IMR-90 (cell line): ENCODE measurements around the gene TMEM271. TPM values are rescaled to one million over a fixed set of nuclear protein-coding genes. Genes with fewer than 3 reads are reported as not detected.

ENCODE experiments used
- ATAC-seq: fragments of 200-7000 bp; cut with Tn5 transposase; 2 replicates; pipeline ENCODE4 v1.9.1; 2020; ENCODE audit warnings: low read depth, mild to moderate bottlenecking, moderate library complexity
- BruUV-seq: library from RNA; stranded (reverse); fragments of 400-500 nt; replicated peaks from 2 replicates; lab custom pipeline; 2021; lab: Mats Ljungman, UMichigan
- CTCF ChIA-PET: fragments of 300-600 bp; formaldehyde crosslinking; extraction: SDS; loops from one replicate; lab custom pipeline; 2021; ENCODE audit warnings: antibody characterized with exemption; lab: Yijun Ruan, JAX
- POLR2A ChIA-PET: fragments of 300-600 bp; sonication (Branson Sonifier 250); formaldehyde crosslinking; loops from one replicate; lab custom pipeline; 2022; ENCODE audit warnings: antibody characterized with exemption; ENCODE audit not compliant: unreplicated experiment; lab: Charles Lee
- DNase-seq: peaks from one replicate; pipeline ENCODE4 v3.0.0; 2013
- H2AFZ ChIP-seq: replicated peaks from 2 replicates; pipeline ENCODE3; 2013; ENCODE audit warnings: low read length, mild to moderate bottlenecking; ENCODE audit not compliant: poor library complexity
- H2AK5ac ChIP-seq: 2 replicates; pipeline ENCODE4 v1.6.1; 2013; ENCODE audit warnings: low read depth, low read length, inconsistent platforms
- H2AK9ac ChIP-seq: replicated peaks from 2 replicates; pipeline ENCODE3; 2013; ENCODE audit warnings: mild to moderate bottlenecking, low read depth, low read length, moderate library complexity; ENCODE audit not compliant: poor library complexity
- H2BK120ac ChIP-seq: 2 replicates; pipeline ENCODE4 v1.6.1; 2013; ENCODE audit warnings: low read depth, low read length, inconsistent platforms
- H2BK15ac ChIP-seq: 3 replicates; pipeline ENCODE4 v1.6.1; 2013; ENCODE audit warnings: low read depth, low read length, inconsistent platforms
- H2BK20ac ChIP-seq: 2 replicates; pipeline ENCODE4 v1.6.1; 2013; ENCODE audit warnings: low read depth, mild to moderate bottlenecking, inconsistent platforms, low read length, moderate library complexity
- H2BK5ac ChIP-seq: 2 replicates; pipeline ENCODE4 v1.6.1; 2013; ENCODE audit warnings: mild to moderate bottlenecking, low read depth, low read length, inconsistent platforms; ENCODE audit not compliant: poor library complexity, severe bottlenecking
- H3K14ac ChIP-seq: replicated peaks from 2 replicates; pipeline ENCODE4 v1.6.1; 2013; ENCODE audit warnings: low read depth, low read length, inconsistent platforms
- H3K18ac ChIP-seq: 2 replicates; pipeline ENCODE4 v1.6.1; 2013; ENCODE audit warnings: low read depth, low read length, control low read depth
- H3K23ac ChIP-seq: 2 replicates; pipeline ENCODE4 v1.6.1; 2013; ENCODE audit warnings: low read depth, low read length, inconsistent platforms
- H3K27ac ChIP-seq: 2 replicates; pipeline ENCODE4 v1.5.1; 2013; ENCODE audit warnings: mild to moderate bottlenecking, control low read depth, low read length; ENCODE audit not compliant: insufficient read depth
- H3K27me3 ChIP-seq: 2 replicates; pipeline ENCODE4 v1.6.1; 2013; ENCODE audit warnings: low read length; ENCODE audit not compliant: control insufficient read depth, insufficient read depth
- H3K36me3 ChIP-seq: 2 replicates; pipeline ENCODE4 v1.6.1; 2013; ENCODE audit warnings: low read length, mixed read lengths; ENCODE audit not compliant: control insufficient read depth, insufficient read depth
- H3K4ac ChIP-seq: 2 replicates; pipeline ENCODE4 v1.6.1; 2013; ENCODE audit warnings: low read depth, low read length, inconsistent platforms
- H3K4me1 ChIP-seq: 2 replicates; pipeline ENCODE4 v1.6.1; 2013; ENCODE audit warnings: low read length, mixed read lengths; ENCODE audit not compliant: control insufficient read depth, insufficient read depth
- H3K4me2 ChIP-seq: 2 replicates; pipeline ENCODE4 v1.6.1; 2013; ENCODE audit warnings: low read depth, mild to moderate bottlenecking, control low read depth, low read length, moderate library complexity
- H3K4me3 ChIP-seq: 2 replicates; pipeline ENCODE4 v1.5.1; 2013; ENCODE audit warnings: low read depth, mild to moderate bottlenecking, control low read depth, low read length, moderate library complexity; ENCODE audit not compliant: insufficient read depth
- H3K56ac ChIP-seq: 2 replicates; pipeline ENCODE4 v1.6.1; 2013; ENCODE audit warnings: low read length, inconsistent platforms; ENCODE audit not compliant: insufficient read depth; ENCODE audit errors: extremely low read depth
- H3K79me1 ChIP-seq, 2 experiments: 2 replicates each; pipeline ENCODE4 v1.6.1; 2013; ENCODE audit warnings: low read length in 2 of 2, inconsistent platforms in 1 of 2, low read depth in 1 of 2
- H3K9ac ChIP-seq: 2 replicates; pipeline ENCODE4 v1.6.1; 2013; ENCODE audit warnings: low read depth, low read length, control low read depth
- H3K9me1 ChIP-seq: 2 replicates; pipeline ENCODE4 v1.6.1; 2013; ENCODE audit warnings: low read length, inconsistent platforms; ENCODE audit not compliant: insufficient read depth
- H3K9me3 ChIP-seq: 2 replicates; pipeline ENCODE4 v1.6.1; 2013; ENCODE audit warnings: low read length; ENCODE audit not compliant: control insufficient read depth, insufficient read depth
- H4K20me1 ChIP-seq: 2 replicates; pipeline ENCODE4 v1.6.1; 2013; ENCODE audit warnings: low read length, inconsistent platforms; ENCODE audit not compliant: insufficient read depth
- H4K5ac ChIP-seq: 2 replicates; pipeline ENCODE4 v1.6.1; 2013; ENCODE audit warnings: mild to moderate bottlenecking, low read depth, low read length, control low read depth
- H4K8ac ChIP-seq, 2 experiments: 2 replicates each; pipeline ENCODE4 v1.6.1; 2013; ENCODE audit warnings: low read depth in 2 of 2, low read length in 2 of 2, control low read depth in 1 of 2, inconsistent platforms in 1 of 2
- H4K91ac ChIP-seq: 2 replicates; pipeline ENCODE4 v1.6.1; 2013; ENCODE audit warnings: low read depth, low read length, inconsistent platforms; ENCODE audit not compliant: insufficient read depth
- BHLHE40 ChIP-seq: fragments of 150-350 bp; IDR thresholded peaks from 2 replicates; pipeline ENCODE4 v1.6.1; 2016; ENCODE audit warnings: mild to moderate bottlenecking, low read depth, low read length
- CEBPB ChIP-seq: IDR thresholded peaks from 2 replicates; pipeline ENCODE4 v1.6.1; 2012; ENCODE audit warnings: low read depth, low read length, improper control_type of control experiment
- CHD1 ChIP-seq: IDR thresholded peaks from 2 replicates; pipeline ENCODE4 v1.6.1; 2012; ENCODE audit warnings: low read depth, low read length, improper control_type of control experiment
- CTCF ChIP-seq: conservative IDR thresholded peaks from 2 replicates; pipeline ENCODE4 v1.5.1; 2012; ENCODE audit warnings: mild to moderate bottlenecking, low read depth, low read length, improper control_type of control experiment
- ELK1 ChIP-seq: fragments of 150-350 bp; IDR thresholded peaks from 2 replicates; pipeline ENCODE4 v1.6.1; 2016; ENCODE audit warnings: low read depth, mild to moderate bottlenecking, low read length, moderate library complexity, borderline replicate concordance
- FOS ChIP-seq: fragments of 150-350 bp; IDR thresholded peaks from 2 replicates; pipeline ENCODE4 v1.6.1; 2016; ENCODE audit warnings: low read depth, low read length
- MAFK ChIP-seq: IDR thresholded peaks from 2 replicates; pipeline ENCODE4 v1.6.1; 2012; ENCODE audit warnings: low read depth, low read length, improper control_type of control experiment
- MAZ ChIP-seq: IDR thresholded peaks from 2 replicates; pipeline ENCODE4 v1.6.1; 2012; ENCODE audit warnings: low read depth, mild to moderate bottlenecking, low read length, improper control_type of control experiment, moderate library complexity, borderline replicate concordance
- MXI1 ChIP-seq: IDR thresholded peaks from 2 replicates; pipeline ENCODE4 v1.6.1; 2012; ENCODE audit warnings: low read depth, mild to moderate bottlenecking, low read length, moderate library complexity, borderline replicate concordance
- NFE2L2 ChIP-seq: fragments of 150-350 bp; IDR thresholded peaks from 2 replicates; pipeline ENCODE4 v1.6.1; 2016; ENCODE audit warnings: low read depth, mild to moderate bottlenecking, low read length
- POLR2A ChIP-seq: IDR thresholded peaks from 2 replicates; pipeline ENCODE4 v1.6.1; 2012; ENCODE audit warnings: mild to moderate bottlenecking, low read depth, low read length
- RAD21 ChIP-seq: IDR thresholded peaks from 2 replicates; pipeline ENCODE4 v1.6.1; 2012; ENCODE audit warnings: low read length, improper control_type of control experiment
- RCOR1 ChIP-seq: IDR thresholded peaks from 2 replicates; pipeline ENCODE4 v1.6.1; 2012; ENCODE audit warnings: mild to moderate bottlenecking, low read length, improper control_type of control experiment; ENCODE audit not compliant: insufficient replicate concordance
- RFX5 ChIP-seq: IDR thresholded peaks from 2 replicates; pipeline ENCODE4 v1.8.0; 2012; ENCODE audit warnings: low read depth, mild to moderate bottlenecking, low read length, moderate library complexity
- SMC3 ChIP-seq: fragments of 150-350 bp; IDR thresholded peaks from 2 replicates; pipeline ENCODE4 v1.6.1; 2016; ENCODE audit warnings: low read depth, mild to moderate bottlenecking, antibody characterized with exemption, low read length, moderate library complexity
- USF2 ChIP-seq: fragments of 150-350 bp; IDR thresholded peaks from 2 replicates; pipeline ENCODE4 v1.6.1; 2017; ENCODE audit warnings: mild to moderate bottlenecking, antibody characterized with exemption, low read length, low read depth
- WGBS, 2 experiments: methylation state at CpG; one replicate each; pipeline versions ENCODE4 v1.1.5 to v1.1.7; 2013; ENCODE audit warnings: missing lambda C conversion rate in 2 of 2; ENCODE audit not compliant: insufficient read length in 1 of 2; ENCODE audit errors: extremely low coverage in 2 of 2; 5-methylcytosine and 5-hydroxymethylcytosine counted together
- dilution Hi-C: fragments of 300-500 bp; cut with HindIII; formaldehyde crosslinking; loops from one replicate; pipeline ENCODE4 v1.14.3; 2018; ENCODE audit warnings: low sequenced_read_pairs; ENCODE audit not compliant: unreplicated experiment
- in situ Hi-C: fragments of 300-500 bp; cut with MboI; formaldehyde crosslinking; loops from 3 replicates; pipeline ENCODE4 v1.14.3; 2019; ENCODE audit warnings: low sequenced_read_pairs, inconsistent platforms, mixed read lengths
- intact Hi-C: fragments of 100-400 bp; cut with micrococcal nuclease; formaldehyde crosslinking; loops from 2 replicates; pipeline ENCODE4 v1.10.0; 2022
- polyA plus RNA-seq, 3 experiments: library from polyadenylated mRNA; depleted of rRNA; stranded (reverse); fragments of >200 nt; gene quantifications; 2 replicates each; pipeline ENCODE4 v1.2.3, GENCODE V29; 2012; ENCODE audit warnings: low replicate concordance in 1 of 3
- total RNA-seq: library from RNA; depleted of rRNA; stranded (reverse); fragments of >200 nt; gene quantifications from 2 replicates; pipeline ENCODE4 v1.2.3, GENCODE V29; 2012

The TMEM271 gene
- total and polyA plus RNA-seq, 2 of the 4 experiments (the other 2 are of a cell fraction) = not detected

GRCh38 chr4:560731-561291, 15.3 kb downstream of the TMEM271 start:
- H3K27me3 ChIP-seq = no peaks in the 10 kb centered on the region
- H2BK5ac ChIP-seq = no peak overlapping the region
- H3K36me3 ChIP-seq = no peaks in the 10 kb centered on the region
- no peak overlapping the region for H2AK5ac ChIP-seq
- no peak overlapping the region for H2BK15ac ChIP-seq
- H2AFZ ChIP-seq = no peak overlapping the region
- H4K5ac ChIP-seq = no peak overlapping the region
- no peak overlapping the region for H3K14ac ChIP-seq
- ChIA-PET CTCF (no interaction called here), POLR2A (no interaction called here)
- H3K18ac ChIP-seq = no peak overlapping the region
- H3K9me1 ChIP-seq = no peaks in the 10 kb centered on the region
- BruUV-seq = no TSS peak
- no peak overlapping the region for H3K23ac ChIP-seq
- no peak overlapping the region for H3K9ac ChIP-seq
- TF ChIP-seq ELK1 (no peak), POLR2A (no peak), RFX5 (no peak), CHD1 (no peak), NFE2L2 (no peak), FOS (no peak), SMC3 (no peak), MAFK (no peak), MAZ (no peak), USF2 (no peak), MXI1 (no peak), CTCF (no peak), CEBPB (no peak), RAD21 (no peak), BHLHE40 (no peak), RCOR1 (no peak)
- in situ Hi-C loops = no loop called here
- H3K4me1 ChIP-seq = no peaks in the 10 kb centered on the region
- peaks cover 17% of the 10 kb centered on the region; the same call in 1 of the 2 replicates for H3K9me3 ChIP-seq
- dilution Hi-C loops = no loop called here
- DNase-seq (no peak), ATAC-seq (no peak)
- H3K4me3 ChIP-seq = no peak overlapping the region
- no peak overlapping the region for H2BK120ac ChIP-seq
- no peaks in the 10 kb centered on the region for H3K79me1 ChIP-seq
- H4K8ac ChIP-seq = no peak overlapping the region
- intact Hi-C loops = no loop called here
- H4K91ac ChIP-seq = no peak overlapping the region
- no peak overlapping the region for H3K56ac ChIP-seq
- no peak overlapping the region for H3K4ac ChIP-seq
- no peak overlapping the region for H3K27ac ChIP-seq
- 75% methylated on average over 6 of the region's 12 CpGs; no CpG with 5 or more reads in 1 of the 2 experiments for WGBS, 2 experiments
- H3K4me2 ChIP-seq = no peak overlapping the region
- H2BK20ac ChIP-seq = no peak overlapping the region
- H4K20me1 ChIP-seq = no peaks in the 10 kb centered on the region
- H2AK9ac ChIP-seq = no peak overlapping the region
